KMS-11 (cell line): ENCODE measurements around the gene SPIB.
"Not testable (repeated sequence)": the region's sequence is repeated elsewhere in the genome, so short reads cannot be mapped to it uniquely, and the experiment has no call there.

Source experiments
- H2AFZ ChIP-seq: fragments of 200-600 bp; sonication (generic); 2 replicates; pipeline ENCODE4 v1.6.1; 2016; ENCODE audit warnings: antibody characterized with exemption, mixed run types, low read depth
- H3K27ac ChIP-seq: fragments of 200-600 bp; sonication (generic); 2 replicates; pipeline ENCODE4 v1.6.1; 2016; ENCODE audit warnings: mild to moderate bottlenecking, mixed run types
- H3K27me3 ChIP-seq: fragments of 200-600 bp; sonication (generic); 2 replicates; pipeline ENCODE4 v1.6.1; 2017; ENCODE audit warnings: mild to moderate bottlenecking, low read depth, mixed run types, moderate library complexity; ENCODE audit not compliant: insufficient read depth
- H3K36me3 ChIP-seq: fragments of 200-600 bp; sonication (generic); 2 replicates; pipeline ENCODE4 v1.6.1; 2017; ENCODE audit warnings: mild to moderate bottlenecking, mixed run types; ENCODE audit not compliant: insufficient read depth
- H3K4me1 ChIP-seq: fragments of 200-600 bp; sonication (generic); 2 replicates; pipeline ENCODE4 v1.6.1; 2016; ENCODE audit warnings: mild to moderate bottlenecking, low read depth, mixed run types; ENCODE audit not compliant: poor library complexity, severe bottlenecking
- H3K4me2 ChIP-seq: fragments of 200-600 bp; sonication (generic); 2 replicates; pipeline ENCODE4 v1.7.0; 2016; ENCODE audit warnings: mild to moderate bottlenecking, mixed run types
- H3K4me3 ChIP-seq: fragments of 200-600 bp; sonication (generic); IDR thresholded peaks from 2 replicates; pipeline ENCODE4 v1.6.1; 2017; ENCODE audit warnings: low read depth, low read length, mixed read lengths; ENCODE audit not compliant: insufficient read depth
- H3K79me2 ChIP-seq: fragments of 200-600 bp; sonication (generic); 2 replicates; pipeline ENCODE4 v1.6.1; 2016; ENCODE audit warnings: low read depth, mixed run types; ENCODE audit not compliant: insufficient read depth
- H3K9ac ChIP-seq: fragments of 200-600 bp; sonication (generic); 2 replicates; pipeline ENCODE4 v1.6.1; 2016; ENCODE audit warnings: mild to moderate bottlenecking, mixed run types
- H4K20me1 ChIP-seq: fragments of 200-600 bp; sonication (generic); 2 replicates; pipeline ENCODE4 v1.6.1; 2016; ENCODE audit warnings: mild to moderate bottlenecking, mixed run types; ENCODE audit not compliant: insufficient read depth
- TF ChIP-seq, protein P1 (sequence below): fragments of 200-600 bp; sonication (generic); conservative IDR thresholded peaks from 2 replicates; pipeline ENCODE4 v1.6.1; 2017; ENCODE audit warnings: low read depth, mild to moderate bottlenecking, antibody characterized with exemption, low read length, moderate library complexity, mixed read lengths

SPIB gene

DNA sequence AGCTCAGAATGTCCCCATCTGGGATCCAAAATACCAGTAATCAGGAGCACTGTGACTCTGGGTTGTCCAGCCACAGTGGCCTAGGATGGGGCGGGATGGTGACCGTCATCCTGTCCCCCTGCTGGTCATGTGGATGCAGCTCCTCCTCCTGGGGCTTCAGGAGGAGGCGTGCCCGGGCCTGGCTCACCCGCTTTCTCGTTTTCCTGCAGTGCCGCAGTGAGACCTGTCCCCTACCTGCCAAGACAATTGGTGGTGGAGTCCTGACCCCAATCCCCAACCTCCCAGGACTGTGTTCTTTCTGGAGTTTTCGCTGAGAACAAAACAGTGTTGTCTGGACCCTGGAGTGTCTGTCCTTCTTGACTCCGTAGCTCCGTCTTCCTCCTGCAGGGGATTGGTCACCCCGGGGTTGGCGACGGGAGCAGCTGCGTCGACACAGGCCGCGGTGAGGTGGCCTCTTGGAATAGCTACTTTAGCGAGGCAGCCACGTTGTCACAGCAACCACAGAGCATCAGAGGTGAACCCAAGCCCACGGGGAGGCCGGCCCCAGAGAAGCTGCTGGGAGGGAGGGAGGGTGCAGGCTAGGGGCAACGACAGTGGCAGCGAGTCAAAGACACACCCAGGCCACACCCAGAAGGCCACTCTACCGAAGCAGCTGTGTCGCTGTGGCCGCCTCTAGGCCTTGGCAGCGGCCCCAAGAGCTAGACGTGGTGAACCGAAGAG, 47.4 kb downstream of the SPIB start:
- Histone ChIP-seq H3K79me2 (no peaks in the 10 kb centered on the region), H3K9ac (no peak overlapping the region), H3K36me3 (no peaks in the 10 kb centered on the region), H3K4me2 (no peak overlapping the region), H4K20me1 (no peaks in the 10 kb centered on the region), H3K4me1 (no peaks in the 10 kb centered on the region), H3K27me3 (peaks cover 62% of the 10 kb centered on the region), H3K4me3 (no peak overlapping the region), H2AFZ (no peak overlapping the region), H3K27ac (no peak overlapping the region)
- TF ChIP-seq, protein P1, sequence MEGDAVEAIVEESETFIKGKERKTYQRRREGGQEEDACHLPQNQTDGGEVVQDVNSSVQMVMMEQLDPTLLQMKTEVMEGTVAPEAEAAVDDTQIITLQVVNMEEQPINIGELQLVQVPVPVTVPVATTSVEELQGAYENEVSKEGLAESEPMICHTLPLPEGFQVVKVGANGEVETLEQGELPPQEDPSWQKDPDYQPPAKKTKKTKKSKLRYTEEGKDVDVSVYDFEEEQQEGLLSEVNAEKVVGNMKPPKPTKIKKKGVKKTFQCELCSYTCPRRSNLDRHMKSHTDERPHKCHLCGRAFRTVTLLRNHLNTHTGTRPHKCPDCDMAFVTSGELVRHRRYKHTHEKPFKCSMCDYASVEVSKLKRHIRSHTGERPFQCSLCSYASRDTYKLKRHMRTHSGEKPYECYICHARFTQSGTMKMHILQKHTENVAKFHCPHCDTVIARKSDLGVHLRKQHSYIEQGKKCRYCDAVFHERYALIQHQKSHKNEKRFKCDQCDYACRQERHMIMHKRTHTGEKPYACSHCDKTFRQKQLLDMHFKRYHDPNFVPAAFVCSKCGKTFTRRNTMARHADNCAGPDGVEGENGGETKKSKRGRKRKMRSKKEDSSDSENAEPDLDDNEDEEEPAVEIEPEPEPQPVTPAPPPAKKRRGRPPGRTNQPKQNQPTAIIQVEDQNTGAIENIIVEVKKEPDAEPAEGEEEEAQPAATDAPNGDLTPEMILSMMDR, result no peak

DNA sequence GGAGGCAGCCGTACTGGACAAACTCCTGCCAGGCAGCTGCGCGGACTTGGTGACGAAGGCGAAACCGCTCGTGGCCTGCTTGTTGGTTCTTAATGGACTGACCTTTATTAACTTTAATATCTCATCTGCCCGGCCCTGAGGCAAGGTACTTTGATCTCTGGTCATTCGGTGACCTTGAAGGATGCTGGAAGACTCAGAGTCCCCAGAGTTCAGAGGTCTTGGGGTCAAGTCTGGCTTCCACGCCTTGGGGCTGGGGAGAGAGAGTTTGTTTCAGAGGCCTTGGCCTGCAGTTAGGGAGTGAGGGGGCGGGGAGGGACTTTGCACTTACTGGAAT, 47.9 kb downstream of the SPIB start:
- H3K79me2 ChIP-seq, result no peaks in the 10 kb centered on the region
- H3K27me3 ChIP-seq, result peaks cover 59% of the 10 kb centered on the region
- no peaks in the 10 kb centered on the region for H3K4me1 ChIP-seq
- no peaks in the 10 kb centered on the region for H4K20me1 ChIP-seq
- no peak overlapping the region for H3K4me3 ChIP-seq
- H3K27ac ChIP-seq, result no peak overlapping the region
- H2AFZ ChIP-seq, result no peak overlapping the region
- no peak overlapping the region for H3K9ac ChIP-seq
- TF ChIP-seq, protein P1, result no peak
- H3K4me2 ChIP-seq, result no peak overlapping the region
- H3K36me3 ChIP-seq, result no peaks in the 10 kb centered on the region

DNA sequence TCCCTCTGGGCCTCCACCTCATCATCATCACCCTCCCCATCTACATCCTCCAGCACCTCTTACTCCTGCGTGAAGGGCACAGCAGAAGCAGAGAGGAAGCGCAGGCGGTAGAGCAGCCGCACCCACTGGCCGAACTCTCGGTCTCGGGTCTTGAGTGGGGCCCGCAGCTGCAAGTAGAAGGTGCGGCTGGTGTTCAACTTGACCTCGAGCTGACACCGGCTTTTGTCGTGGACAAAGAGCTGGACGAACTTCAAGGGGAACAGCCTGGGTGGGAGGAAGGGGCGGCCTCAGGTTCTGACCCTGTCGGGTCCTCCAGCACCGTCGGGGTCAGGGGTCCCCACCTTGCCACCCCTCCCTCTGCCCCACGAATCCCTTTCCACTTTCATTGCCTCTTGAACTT, 48.8 kb downstream of the SPIB start:
- H3K36me3 ChIP-seq, result no peaks in the 10 kb centered on the region
- H2AFZ ChIP-seq, result no peak overlapping the region
- no peaks in the 10 kb centered on the region for H4K20me1 ChIP-seq
- H3K79me2 ChIP-seq, result no peaks in the 10 kb centered on the region
- no peak overlapping the region for H3K4me3 ChIP-seq
- H3K9ac ChIP-seq, result no peak overlapping the region
- no peak overlapping the region for H3K27ac ChIP-seq
- peaks cover 59% of the 10 kb centered on the region for H3K27me3 ChIP-seq
- TF ChIP-seq, protein P1, result no peak
- no peak overlapping the region for H3K4me2 ChIP-seq
- no peaks in the 10 kb centered on the region for H3K4me1 ChIP-seq

DNA sequence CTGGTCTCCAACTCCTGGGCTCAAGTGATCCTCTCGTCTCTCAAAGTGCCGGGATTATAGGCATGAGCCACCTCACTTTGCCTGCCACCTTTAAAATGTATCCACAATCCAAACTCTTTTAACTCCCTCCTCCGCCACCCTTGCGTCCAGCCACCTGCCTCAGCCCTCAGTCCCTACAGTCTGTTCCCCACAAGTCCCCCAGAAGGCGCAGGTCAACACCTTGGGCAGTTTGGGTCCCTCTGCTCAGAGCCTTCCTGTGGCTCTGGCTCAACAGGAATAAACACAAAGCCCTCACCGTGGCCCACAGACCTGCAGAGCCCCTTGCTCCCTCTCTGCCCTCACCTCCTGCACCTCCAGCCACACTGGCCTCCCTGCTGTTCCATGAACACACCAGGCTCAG, 50.1 kb downstream of the SPIB start:
- H3K4me1 ChIP-seq, result no peaks in the 10 kb centered on the region
- no peak overlapping the region for H3K4me3 ChIP-seq
- H3K27me3 ChIP-seq, result peaks cover 57% of the 10 kb centered on the region
- H3K9ac ChIP-seq, result no peak overlapping the region
- H3K27ac ChIP-seq, result no peak overlapping the region
- no peaks in the 10 kb centered on the region for H3K36me3 ChIP-seq
- H4K20me1 ChIP-seq, result no peaks in the 10 kb centered on the region
- no peaks in the 10 kb centered on the region for H3K79me2 ChIP-seq
- TF ChIP-seq, protein P1, result no peak
- H2AFZ ChIP-seq, result no peak overlapping the region
- no peak overlapping the region for H3K4me2 ChIP-seq

DNA sequence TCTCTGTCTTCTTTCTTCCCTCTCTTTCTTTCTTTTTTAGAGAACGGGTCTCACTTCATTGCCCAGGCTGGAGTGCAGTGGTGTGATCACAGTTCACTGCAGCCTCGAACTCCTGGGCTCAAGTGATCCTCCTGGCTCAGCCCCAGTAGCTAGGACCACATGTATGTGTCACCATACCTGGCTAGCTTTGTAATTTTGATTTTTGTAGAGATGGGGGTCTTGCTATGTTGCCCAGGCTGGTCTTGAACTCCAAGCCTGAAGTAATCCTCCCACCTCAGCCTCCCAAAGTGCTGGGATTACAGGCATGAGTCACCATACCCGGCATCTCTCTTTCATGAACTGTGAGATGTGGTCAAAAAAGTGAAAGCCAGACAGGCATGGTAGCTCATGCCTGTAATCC, 54.6 kb downstream of the SPIB start:
- peaks cover 24% of the 10 kb centered on the region for H3K27me3 ChIP-seq
- H3K4me2 ChIP-seq, result not testable (repeated sequence)

More for the DNA sequence above, 54.6 kb downstream of the SPIB start:
- H3K79me2 ChIP-seq, result peaks cover 14% of the 10 kb centered on the region; the same call in 1 of the 2 replicates
- not testable (repeated sequence) for H3K27ac ChIP-seq, H3K4me1 ChIP-seq, H2AFZ ChIP-seq, H3K9ac ChIP-seq, H3K36me3 ChIP-seq, H3K4me3 ChIP-seq, H4K20me1 ChIP-seq
